ENCODE data around the gene IGSF11. TPM values are rescaled to one million over a fixed set of nuclear protein-coding genes. Genes with fewer than 3 reads are reported as not detected.

The IGSF11 gene
- total and polyA plus RNA-seq, 9 of the 15 experiments (the other 6 are each of a cell fraction or from before 2014, with no cell fraction given) = 1.2 to 2.8 (median 1.7) TPM

DNA sequence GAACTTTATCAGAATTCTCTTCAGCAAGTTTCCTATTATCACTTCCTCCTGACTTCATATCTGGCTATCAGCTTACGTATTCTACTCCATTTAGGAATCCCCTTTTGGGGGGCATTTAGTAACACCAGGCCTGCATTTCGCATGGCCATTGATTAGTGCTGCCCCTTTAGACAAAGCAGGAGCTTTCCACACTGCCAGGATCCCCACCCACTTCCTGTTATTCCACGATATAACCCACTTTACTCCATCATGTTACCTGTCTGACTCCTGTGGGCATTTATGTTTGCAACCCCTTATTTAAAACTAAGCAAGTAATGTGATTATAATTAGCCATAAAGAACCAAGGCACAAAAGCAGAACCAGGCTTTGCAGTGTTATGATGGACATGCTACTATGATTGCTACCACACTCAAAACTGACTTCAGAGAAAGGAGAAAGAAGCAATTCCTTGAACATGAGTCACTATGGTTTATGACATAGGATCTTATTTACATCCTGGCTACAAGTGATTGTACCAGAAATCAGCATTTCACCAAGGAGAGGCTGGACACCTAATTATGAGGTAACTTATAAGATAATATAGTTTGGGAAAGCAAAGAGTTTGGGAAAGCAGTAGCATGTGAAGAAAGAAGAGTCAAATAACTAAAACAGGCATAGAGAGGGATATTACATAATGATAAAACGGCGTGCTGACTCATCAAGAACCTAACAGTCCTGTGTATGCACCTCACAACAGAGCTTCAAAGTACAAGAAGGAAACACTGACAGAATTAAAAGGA, 96.3 kb downstream of the IGSF11 start (continued):
- TF ChIP-seq, protein P1, sequence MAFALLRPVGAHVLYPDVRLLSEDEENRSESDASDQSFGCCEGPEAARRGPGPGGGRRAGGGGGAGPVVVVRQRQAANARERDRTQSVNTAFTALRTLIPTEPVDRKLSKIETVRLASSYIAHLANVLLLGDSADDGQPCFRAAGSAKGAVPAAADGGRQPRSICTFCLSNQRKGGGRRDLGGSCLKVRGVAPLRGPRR (CRISPR knock-in tag; IDR thresholded peaks at IDR 0.05) = no peak
- TF ChIP-seq NFE2L1 (tag; IDR thresholded peaks at IDR 0.05; ENCODE audit: borderline replicate concordance, low read depth) = no peak
- TF ChIP-seq HDAC6 (IDR thresholded peaks at IDR 0.05; ENCODE audit: low read depth, low read length) = no peak
- TF ChIP-seq PTTG1 (tag; IDR thresholded peaks at IDR 0.05; ENCODE audit: low read depth) = no peak
- no peak for TF ChIP-seq SAFB (IDR thresholded peaks at IDR 0.05; ENCODE audit: borderline replicate concordance, low read depth, low read length)
- no peak for TF ChIP-seq ATF1 (CRISPR knock-in tag; IDR thresholded peaks at IDR 0.05)
- peak; percentile 65 for TF ChIP-seq ATF1 (tag; IDR thresholded peaks at IDR 0.05)
- no peak for TF ChIP-seq HDAC8 (tag; IDR thresholded peaks at IDR 0.05)
- no peak for TF ChIP-seq ZNF253 (CRISPR knock-in tag; conservative IDR thresholded peaks at IDR 0.05)
- TF ChIP-seq SP2 (IDR thresholded peaks at IDR 0.05; ENCODE audit: extremely low read depth, low read depth, low read length, poor library complexity, severe bottlenecking) = no peak
- TF ChIP-seq, protein P2, sequence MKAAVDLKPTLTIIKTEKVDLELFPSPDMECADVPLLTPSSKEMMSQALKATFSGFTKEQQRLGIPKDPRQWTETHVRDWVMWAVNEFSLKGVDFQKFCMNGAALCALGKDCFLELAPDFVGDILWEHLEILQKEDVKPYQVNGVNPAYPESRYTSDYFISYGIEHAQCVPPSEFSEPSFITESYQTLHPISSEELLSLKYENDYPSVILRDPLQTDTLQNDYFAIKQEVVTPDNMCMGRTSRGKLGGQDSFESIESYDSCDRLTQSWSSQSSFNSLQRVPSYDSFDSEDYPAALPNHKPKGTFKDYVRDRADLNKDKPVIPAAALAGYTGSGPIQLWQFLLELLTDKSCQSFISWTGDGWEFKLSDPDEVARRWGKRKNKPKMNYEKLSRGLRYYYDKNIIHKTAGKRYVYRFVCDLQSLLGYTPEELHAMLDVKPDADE (conservative IDR thresholded peaks at IDR 0.05; ENCODE audit: control insufficient read depth, low read depth, low read length) = no peak
- no peak for TF ChIP-seq GTF2E2 (tag; IDR thresholded peaks at IDR 0.05)
- TF ChIP-seq, protein P3, sequence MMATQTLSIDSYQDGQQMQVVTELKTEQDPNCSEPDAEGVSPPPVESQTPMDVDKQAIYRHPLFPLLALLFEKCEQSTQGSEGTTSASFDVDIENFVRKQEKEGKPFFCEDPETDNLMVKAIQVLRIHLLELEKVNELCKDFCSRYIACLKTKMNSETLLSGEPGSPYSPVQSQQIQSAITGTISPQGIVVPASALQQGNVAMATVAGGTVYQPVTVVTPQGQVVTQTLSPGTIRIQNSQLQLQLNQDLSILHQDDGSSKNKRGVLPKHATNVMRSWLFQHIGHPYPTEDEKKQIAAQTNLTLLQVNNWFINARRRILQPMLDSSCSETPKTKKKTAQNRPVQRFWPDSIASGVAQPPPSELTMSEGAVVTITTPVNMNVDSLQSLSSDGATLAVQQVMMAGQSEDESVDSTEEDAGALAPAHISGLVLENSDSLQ (IDR thresholded peaks at IDR 0.05) = peak; percentile 90
- TF ChIP-seq, protein P4, sequence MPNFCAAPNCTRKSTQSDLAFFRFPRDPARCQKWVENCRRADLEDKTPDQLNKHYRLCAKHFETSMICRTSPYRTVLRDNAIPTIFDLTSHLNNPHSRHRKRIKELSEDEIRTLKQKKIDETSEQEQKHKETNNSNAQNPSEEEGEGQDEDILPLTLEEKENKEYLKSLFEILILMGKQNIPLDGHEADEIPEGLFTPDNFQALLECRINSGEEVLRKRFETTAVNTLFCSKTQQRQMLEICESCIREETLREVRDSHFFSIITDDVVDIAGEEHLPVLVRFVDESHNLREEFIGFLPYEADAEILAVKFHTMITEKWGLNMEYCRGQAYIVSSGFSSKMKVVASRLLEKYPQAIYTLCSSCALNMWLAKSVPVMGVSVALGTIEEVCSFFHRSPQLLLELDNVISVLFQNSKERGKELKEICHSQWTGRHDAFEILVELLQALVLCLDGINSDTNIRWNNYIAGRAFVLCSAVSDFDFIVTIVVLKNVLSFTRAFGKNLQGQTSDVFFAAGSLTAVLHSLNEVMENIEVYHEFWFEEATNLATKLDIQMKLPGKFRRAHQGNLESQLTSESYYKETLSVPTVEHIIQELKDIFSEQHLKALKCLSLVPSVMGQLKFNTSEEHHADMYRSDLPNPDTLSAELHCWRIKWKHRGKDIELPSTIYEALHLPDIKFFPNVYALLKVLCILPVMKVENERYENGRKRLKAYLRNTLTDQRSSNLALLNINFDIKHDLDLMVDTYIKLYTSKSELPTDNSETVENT (CRISPR knock-in tag; IDR thresholded peaks at IDR 0.05) = no peak
- TF ChIP-seq NCOA1 (IDR thresholded peaks at IDR 0.05; ENCODE audit: low read depth) = no peak
- TF ChIP-seq, protein P5, sequence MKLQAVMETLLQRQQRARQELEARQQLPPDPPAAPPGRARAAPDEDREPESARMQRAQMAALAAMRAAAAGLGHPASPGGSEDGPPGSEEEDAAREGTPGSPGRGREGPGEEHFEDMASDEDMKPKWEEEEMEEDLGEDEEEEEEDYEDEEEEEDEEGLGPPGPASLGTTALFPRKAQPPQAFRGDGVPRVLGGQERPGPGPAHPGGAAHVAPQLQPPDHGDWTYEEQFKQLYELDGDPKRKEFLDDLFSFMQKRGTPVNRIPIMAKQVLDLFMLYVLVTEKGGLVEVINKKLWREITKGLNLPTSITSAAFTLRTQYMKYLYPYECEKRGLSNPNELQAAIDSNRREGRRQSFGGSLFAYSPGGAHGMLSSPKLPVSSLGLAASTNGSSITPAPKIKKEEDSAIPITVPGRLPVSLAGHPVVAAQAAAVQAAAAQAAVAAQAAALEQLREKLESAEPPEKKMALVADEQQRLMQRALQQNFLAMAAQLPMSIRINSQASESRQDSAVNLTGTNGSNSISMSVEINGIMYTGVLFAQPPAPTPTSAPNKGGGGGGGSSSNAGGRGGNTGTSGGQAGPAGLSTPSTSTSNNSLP (IDR thresholded peaks at IDR 0.05; ENCODE audit: borderline replicate concordance, low read depth, low read length) = peak; percentile 53; the same call in 1 of the 2 replicates
- TF ChIP-seq ZNF717 (CRISPR knock-in tag; IDR thresholded peaks at IDR 0.05) = no peak
